RPMI8226 (cell line): Measurements from ENCODE around the gene CASP2.
A peak's percentile ranks its signal among the peaks of the same experiment; 100 is the strongest.

Source experiments
- DNase-seq: peaks from one replicate; pipeline ENCODE4 v3.0.0-alpha.2; 2015

Gene CASP2

GRCh38 chr7:143341842-143342241 lies 53.7 kb downstream of the CASP2 start:
- no peak for DNase-seq

- no peak for DNase-seq
Measured at GRCh38 chr7:143343596-143343995, 55.4 kb downstream of the CASP2 start.

GRCh38 chr7:143345428-143345900 lies 57.3 kb downstream of the CASP2 start:
- peak; percentile 57 for DNase-seq

- no peak for DNase-seq
Measured at GRCh38 chr7:143346018-143346417, 57.9 kb downstream of the CASP2 start.

GRCh38 chr7:143347950-143348349 lies 59.8 kb downstream of the CASP2 start:
- no peak for DNase-seq

- DNase-seq = no peak
Measured at GRCh38 chr7:143351060-143351459, 62.9 kb downstream of the CASP2 start.

- DNase-seq = no peak
Measured at GRCh38 chr7:143351574-143351973, 63.4 kb downstream of the CASP2 start.

GRCh38 chr7:143352531-143353002 lies 64.4 kb downstream of the CASP2 start:
- DNase-seq = no peak

- no peak for DNase-seq
Measured at GRCh38 chr7:143354376-143354775, 66.2 kb downstream of the CASP2 start.

- no peak for DNase-seq
Measured at GRCh38 chr7:143354965-143355364, 66.8 kb downstream of the CASP2 start.

GRCh38 chr7:143355450-143356385 lies 67.6 kb downstream of the CASP2 start:
- DNase-seq = peak; percentile 42

GRCh38 chr7:143356414-143357050 lies 68.4 kb downstream of the CASP2 start:
- no peak for DNase-seq
